Keratinocyte (primary cell): ENCODE data around the gene EPAS1.

Source experiments
- CTCF ChIP-seq, 3 experiments: IDR thresholded peaks in 1 of 3; conservative IDR thresholded peaks in 1 of 3; optimal IDR thresholded peaks in 1 of 3; 2 replicates in 2 of 3; 3 replicates in 1 of 3; pipeline versions ENCODE3 to v1.5.1; 2011; ENCODE audit warnings: low read length in 3 of 3, mild to moderate bottlenecking in 3 of 3, moderate library complexity in 2 of 3, control low read depth in 1 of 3, inconsistent platforms in 1 of 3; ENCODE audit not compliant: insufficient read depth in 2 of 3; ENCODE audit errors: extremely low read depth in 1 of 3
- EZH2 ChIP-seq: IDR thresholded peaks from one replicate; pipeline ENCODE4 v1.6.1; 2012; ENCODE audit warnings: inconsistent platforms, mild to moderate bottlenecking, low read length, moderate library complexity

DNA sequence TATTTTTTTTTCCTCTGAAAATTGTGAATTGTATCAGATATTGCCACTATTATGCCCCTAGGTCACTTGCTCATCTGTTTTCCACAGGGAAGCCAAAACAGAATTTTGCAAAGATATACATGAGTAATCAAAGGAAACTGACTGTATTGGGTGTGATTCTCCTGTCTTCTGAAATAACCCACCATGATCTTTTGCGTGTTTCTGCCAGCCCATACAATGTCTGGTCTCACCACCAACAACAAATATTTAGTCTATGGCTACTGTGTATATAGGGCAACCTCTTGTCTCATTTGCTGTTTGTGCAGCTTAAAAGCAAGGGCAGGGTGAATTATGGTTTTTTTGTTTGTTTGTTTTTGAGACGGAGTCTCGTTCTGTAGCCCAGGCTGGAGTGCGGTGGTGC lies 26.5 kb downstream of the EPAS1 start:
- TF ChIP-seq CTCF (optimal IDR thresholded peaks at IDR 0.05 in 1 of 3, IDR thresholded peaks at IDR 0.05 in 1 of 3, conservative IDR thresholded peaks at IDR 0.05 in 1 of 3; ENCODE audit: extremely low read depth in 1 of 3, insufficient read depth in 2 of 3, low read length in 3 of 3) (no peak), EZH2 (no peak)
